OCI-LY3 (cell line): Measurements from ENCODE around the gene RORC.

ENCODE experiments used
- H2AFZ ChIP-seq: fragments of 200-600, 300-600 bp; shearing (Covaris generic); 2 replicates; pipeline ENCODE4 v1.6.0; 2014; ENCODE audit warnings: antibody characterized with exemption, low read depth, low read length
- H3K27ac ChIP-seq: fragments of 200-600, 300-600 bp; sonication (generic); 2 replicates; pipeline ENCODE4 v1.5.1; 2014; ENCODE audit warnings: mild to moderate bottlenecking, low read length, moderate library complexity, mixed read lengths
- H3K27me3 ChIP-seq: fragments of 200-600, 300-600 bp; sonication (generic); 2 replicates; pipeline ENCODE4 v1.6.1; 2014; ENCODE audit warnings: low read depth, low read length, mixed read lengths
- H3K36me3 ChIP-seq: fragments of 200-600, 300-600 bp; sonication (generic); replicated peaks from 2 replicates; pipeline ENCODE3; 2014; ENCODE audit warnings: low read depth, low read length, mixed read lengths
- H3K4me1 ChIP-seq: fragments of 300-600, 200-600 bp; sonication (generic); 2 replicates; pipeline ENCODE4 v1.6.1; 2014; ENCODE audit warnings: low read length, mixed read lengths
- H3K4me2 ChIP-seq: fragments of 200-600, 300-600 bp; sonication (generic); 2 replicates; pipeline ENCODE4 v1.6.1; 2014; ENCODE audit warnings: low read length, mixed read lengths
- H3K4me3 ChIP-seq: fragments of 300-600, 200-600 bp; sonication (generic); 2 replicates; pipeline ENCODE4 v1.5.1; 2014; ENCODE audit warnings: antibody characterized with exemption, mild to moderate bottlenecking, low read length, moderate library complexity
- H3K79me2 ChIP-seq: fragments of 300-600, 200-600 bp; shearing (Covaris generic); 2 replicates; pipeline ENCODE4 v1.6.1; 2014; ENCODE audit warnings: mild to moderate bottlenecking, low read length, mixed read lengths
- H3K9ac ChIP-seq: fragments of 300-600, 200-600 bp; shearing (Covaris generic); 2 replicates; pipeline ENCODE4 v1.6.0; 2014; ENCODE audit warnings: mild to moderate bottlenecking, low read length, moderate library complexity
- H3K9me3 ChIP-seq: fragments of 200-600, 300-600 bp; shearing (Covaris generic); 2 replicates; pipeline ENCODE4 v1.6.1; 2014; ENCODE audit warnings: low read length, mixed read lengths; ENCODE audit not compliant: insufficient read depth
- H4K20me1 ChIP-seq: fragments of 200-600, 300-600 bp; sonication (generic); 2 replicates; pipeline ENCODE4 v1.6.1; 2016; ENCODE audit warnings: low read length, mixed read lengths; ENCODE audit not compliant: insufficient read depth
- EZH2phosphoT487 ChIP-seq: fragments of 200-600 bp; shearing (Covaris generic); IDR thresholded peaks from 2 replicates; pipeline ENCODE4 v1.6.1; 2018; ENCODE audit warnings: antibody characterized with exemption, mixed run types, low read depth
- TF ChIP-seq, protein P1 (sequence below): fragments of 200-600, 300-600 bp; sonication (generic); IDR thresholded peaks from 2 replicates; pipeline ENCODE4 v1.5.1; 2014; ENCODE audit warnings: antibody characterized with exemption, low read length, low read depth

The RORC gene

GRCh38 chr1:151868486-151868885 lies 36.9 kb upstream of the RORC start:
- Histone ChIP-seq H3K9me3 (no peaks in the 10 kb centered on the region), H3K79me2 (no peaks in the 10 kb centered on the region), H3K9ac (no peak overlapping the region), H2AFZ (no peak overlapping the region), H3K27ac (no peak overlapping the region), H3K4me3 (no peak overlapping the region), H3K36me3 (peaks cover 11% of the 10 kb centered on the region), H3K27me3 (no peaks in the 10 kb centered on the region), H3K4me2 (no peak overlapping the region), H4K20me1 (no peaks in the 10 kb centered on the region), H3K4me1 (no peaks in the 10 kb centered on the region)
- TF ChIP-seq, protein P1, sequence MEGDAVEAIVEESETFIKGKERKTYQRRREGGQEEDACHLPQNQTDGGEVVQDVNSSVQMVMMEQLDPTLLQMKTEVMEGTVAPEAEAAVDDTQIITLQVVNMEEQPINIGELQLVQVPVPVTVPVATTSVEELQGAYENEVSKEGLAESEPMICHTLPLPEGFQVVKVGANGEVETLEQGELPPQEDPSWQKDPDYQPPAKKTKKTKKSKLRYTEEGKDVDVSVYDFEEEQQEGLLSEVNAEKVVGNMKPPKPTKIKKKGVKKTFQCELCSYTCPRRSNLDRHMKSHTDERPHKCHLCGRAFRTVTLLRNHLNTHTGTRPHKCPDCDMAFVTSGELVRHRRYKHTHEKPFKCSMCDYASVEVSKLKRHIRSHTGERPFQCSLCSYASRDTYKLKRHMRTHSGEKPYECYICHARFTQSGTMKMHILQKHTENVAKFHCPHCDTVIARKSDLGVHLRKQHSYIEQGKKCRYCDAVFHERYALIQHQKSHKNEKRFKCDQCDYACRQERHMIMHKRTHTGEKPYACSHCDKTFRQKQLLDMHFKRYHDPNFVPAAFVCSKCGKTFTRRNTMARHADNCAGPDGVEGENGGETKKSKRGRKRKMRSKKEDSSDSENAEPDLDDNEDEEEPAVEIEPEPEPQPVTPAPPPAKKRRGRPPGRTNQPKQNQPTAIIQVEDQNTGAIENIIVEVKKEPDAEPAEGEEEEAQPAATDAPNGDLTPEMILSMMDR, result no peak
- TF ChIP-seq EZH2phosphoT487, result no peak

- TF ChIP-seq EZH2phosphoT487, result no peak
- TF ChIP-seq, protein P1, result no peak
- Histone ChIP-seq H3K9ac (no peak overlapping the region), H3K9me3 (no peaks in the 10 kb centered on the region), H3K27me3 (no peaks in the 10 kb centered on the region), H3K4me1 (no peaks in the 10 kb centered on the region), H3K27ac (no peak overlapping the region), H3K4me2 (no peak overlapping the region), H3K79me2 (no peaks in the 10 kb centered on the region), H3K4me3 (no peak overlapping the region), H2AFZ (no peak overlapping the region), H3K36me3 (peaks cover 8% of the 10 kb centered on the region), H4K20me1 (no peaks in the 10 kb centered on the region)
These were observed 36.3 kb upstream of the RORC start for GRCh38 chr1:151867765-151868411.

GRCh38 chr1:151867321-151867720 lies 35.7 kb upstream of the RORC start:
- no peak overlapping the region for H3K27ac ChIP-seq
- no peaks in the 10 kb centered on the region for H3K79me2 ChIP-seq
- no peak overlapping the region for H3K4me2 ChIP-seq
- no peak overlapping the region for H3K9ac ChIP-seq
- TF ChIP-seq, protein P1, result no peak
- no peak for TF ChIP-seq EZH2phosphoT487
- no peaks in the 10 kb centered on the region for H3K4me1 ChIP-seq
- H3K27me3 ChIP-seq, result no peaks in the 10 kb centered on the region
- peaks cover 7% of the 10 kb centered on the region for H3K36me3 ChIP-seq
- no peak overlapping the region for H2AFZ ChIP-seq
- H4K20me1 ChIP-seq, result no peaks in the 10 kb centered on the region
- H3K4me3 ChIP-seq, result no peak overlapping the region
- no peaks in the 10 kb centered on the region for H3K9me3 ChIP-seq

DNA sequence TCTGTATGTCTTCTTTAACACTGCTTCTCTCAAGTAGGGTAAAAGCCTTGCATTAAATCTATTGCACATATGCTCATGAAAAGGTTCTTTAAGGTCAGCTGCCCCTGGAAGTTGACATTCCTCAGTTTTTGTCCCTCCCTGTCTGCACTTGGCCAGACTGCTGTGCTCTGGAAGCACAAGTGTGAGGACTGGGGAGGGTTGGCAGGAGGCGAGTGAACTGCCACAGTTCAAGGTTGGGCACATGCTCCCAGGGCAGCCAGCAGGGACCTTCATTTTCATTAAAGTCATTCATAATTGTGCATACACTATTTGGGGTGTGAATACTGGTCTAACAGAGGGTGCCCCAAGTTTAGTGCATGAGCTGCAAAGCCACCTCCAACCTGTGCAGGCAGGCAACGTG lies 32.8 kb upstream of the RORC start:
- H4K20me1 ChIP-seq, result no peaks in the 10 kb centered on the region
- H3K9ac ChIP-seq, result no peak overlapping the region
- H2AFZ ChIP-seq, result no peak overlapping the region
- no peak for TF ChIP-seq EZH2phosphoT487
- TF ChIP-seq, protein P1, result no peak
- no peak overlapping the region for H3K4me2 ChIP-seq
- no peak overlapping the region for H3K4me3 ChIP-seq
- no peaks in the 10 kb centered on the region for H3K79me2 ChIP-seq
- no peaks in the 10 kb centered on the region for H3K36me3 ChIP-seq
- no peak overlapping the region for H3K27ac ChIP-seq
- no peaks in the 10 kb centered on the region for H3K27me3 ChIP-seq
- no peaks in the 10 kb centered on the region for H3K9me3 ChIP-seq
- H3K4me1 ChIP-seq, result peaks cover 18% of the 10 kb centered on the region
